Stomach smooth muscle (tissue), 2 donors: ENCODE results near the gene MAP3K21.

ENCODE experiments used
- H3K27ac ChIP-seq: one replicate; pipeline ENCODE4 v1.7.0; 2013; ENCODE audit warnings: mild to moderate bottlenecking, low read length, inconsistent platforms
- H3K27me3 ChIP-seq, 2 donors: one replicate each; pipeline ENCODE4 v1.7.0; 2013; ENCODE audit warnings: low read length in 2 of 2; ENCODE audit not compliant: insufficient read depth in 2 of 2, control insufficient read depth in 1 of 2
- H3K36me3 ChIP-seq, 2 donors: one replicate each; pipeline ENCODE4 v1.7.0; 2013; ENCODE audit warnings: low read length in 2 of 2; ENCODE audit not compliant: control insufficient read depth in 2 of 2, insufficient read depth in 2 of 2
- H3K4me1 ChIP-seq: one replicate; pipeline ENCODE4 v1.7.0; 2013; ENCODE audit warnings: low read length; ENCODE audit not compliant: control insufficient read depth, insufficient read depth
- H3K4me3 ChIP-seq, 2 donors: one replicate each; pipeline ENCODE4 v1.7.0; 2013; ENCODE audit warnings: low read length in 2 of 2
- H3K9ac ChIP-seq, 2 donors: one replicate each; pipeline ENCODE4 v1.7.0; 2013; ENCODE audit warnings: low read length in 2 of 2, mild to moderate bottlenecking in 1 of 2
- H3K9me3 ChIP-seq, 2 donors: one replicate each; pipeline ENCODE4 v1.7.0; 2013; ENCODE audit warnings: low read length in 2 of 2; ENCODE audit not compliant: control insufficient read depth in 2 of 2
- donor health status: healthy.
- donor health status: Pancreatic carcinoma.

Gene MAP3K21

GRCh38 chr1:233390842-233391737 lies 63.6 kb downstream of the MAP3K21 start:
- Histone ChIP-seq H3K9ac (no peak overlapping the region), H3K4me1 (no peaks in the 10 kb centered on the region), H3K36me3 (no peaks in the 10 kb centered on the region), H3K9me3 (no peaks in the 10 kb centered on the region), H3K27ac (no peak overlapping the region), H3K27me3 (peaks cover 2 to 11% of the 10 kb centered on the region in 2 donors), H3K4me3 (no peak overlapping the region)

DNA sequence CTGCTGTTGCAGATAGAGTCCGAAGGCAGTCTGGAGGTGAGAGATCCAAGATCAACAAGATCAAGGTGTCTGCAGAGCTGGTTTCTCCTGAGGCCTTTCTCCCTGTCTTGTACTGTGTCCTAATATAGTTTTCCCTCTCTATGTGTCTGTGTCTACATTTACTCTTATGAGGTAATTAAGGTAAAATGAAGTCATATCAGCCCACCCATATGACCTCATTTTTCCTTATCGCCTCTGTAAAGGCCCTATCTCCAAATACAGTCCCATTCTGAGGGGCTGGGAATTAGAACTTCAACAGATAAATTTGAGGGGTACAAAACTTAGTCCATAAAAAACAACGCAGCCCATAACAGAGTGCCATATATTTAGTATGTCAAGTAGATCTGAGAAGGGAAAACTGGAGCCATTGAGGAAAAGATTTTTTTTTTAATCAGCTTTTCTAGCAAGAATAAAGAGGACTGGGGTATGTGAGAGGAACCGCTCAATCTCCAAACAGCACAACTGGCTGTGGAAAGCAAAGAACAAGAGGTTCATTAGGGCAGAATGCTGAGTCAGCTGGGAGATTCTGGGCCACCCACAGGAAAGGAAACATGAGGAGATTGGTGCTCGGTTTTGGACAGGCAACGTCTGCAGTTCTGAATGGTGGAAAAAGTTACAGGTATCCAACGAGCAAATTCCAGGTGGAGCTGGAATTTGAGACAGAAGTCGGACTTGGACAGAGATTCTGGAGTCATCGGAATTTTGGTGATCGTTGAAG lies 65.7 kb downstream of the MAP3K21 start:
- no peaks in the 10 kb centered on the region for H3K4me1 ChIP-seq
- no peak overlapping the region for H3K4me3 ChIP-seq
- H3K27ac ChIP-seq, result no peak overlapping the region
- H3K9me3 ChIP-seq, result no peaks in the 10 kb centered on the region
- no peak overlapping the region for H3K9ac ChIP-seq
- peaks cover 2 to 11% of the 10 kb centered on the region in 2 donors for H3K27me3 ChIP-seq
- H3K36me3 ChIP-seq, result no peaks in the 10 kb centered on the region

- H3K27me3 ChIP-seq, result peaks cover 2 to 11% of the 10 kb centered on the region in 2 donors
- H3K9me3 ChIP-seq, result no peaks in the 10 kb centered on the region
- no peak overlapping the region for H3K27ac ChIP-seq
- no peak overlapping the region for H3K9ac ChIP-seq
- H3K4me3 ChIP-seq, result no peak overlapping the region
- no peaks in the 10 kb centered on the region for H3K36me3 ChIP-seq
- no peaks in the 10 kb centered on the region for H3K4me1 ChIP-seq
Observed at GRCh38 chr1:233393926-233394680, 66.6 kb downstream of the MAP3K21 start.

- H3K9ac ChIP-seq, result no peak overlapping the region
- no peaks in the 10 kb centered on the region for H3K9me3 ChIP-seq
- peaks cover 2 to 11% of the 10 kb centered on the region in 2 donors for H3K27me3 ChIP-seq
- H3K4me1 ChIP-seq, result no peaks in the 10 kb centered on the region
- H3K4me3 ChIP-seq, result no peak overlapping the region
- no peaks in the 10 kb centered on the region for H3K36me3 ChIP-seq
- no peak overlapping the region for H3K27ac ChIP-seq
Observed at GRCh38 chr1:233394860-233395717, 67.6 kb downstream of the MAP3K21 start.

GRCh38 chr1:233395863-233396646 lies 68.5 kb downstream of the MAP3K21 start:
- Histone ChIP-seq H3K9me3 (no peaks in the 10 kb centered on the region), H3K36me3 (no peaks in the 10 kb centered on the region), H3K4me1 (no peaks in the 10 kb centered on the region), H3K4me3 (no peak overlapping the region), H3K9ac (no peak overlapping the region), H3K27ac (no peak overlapping the region), H3K27me3 (peaks cover 2 to 11% of the 10 kb centered on the region in 2 donors)

DNA sequence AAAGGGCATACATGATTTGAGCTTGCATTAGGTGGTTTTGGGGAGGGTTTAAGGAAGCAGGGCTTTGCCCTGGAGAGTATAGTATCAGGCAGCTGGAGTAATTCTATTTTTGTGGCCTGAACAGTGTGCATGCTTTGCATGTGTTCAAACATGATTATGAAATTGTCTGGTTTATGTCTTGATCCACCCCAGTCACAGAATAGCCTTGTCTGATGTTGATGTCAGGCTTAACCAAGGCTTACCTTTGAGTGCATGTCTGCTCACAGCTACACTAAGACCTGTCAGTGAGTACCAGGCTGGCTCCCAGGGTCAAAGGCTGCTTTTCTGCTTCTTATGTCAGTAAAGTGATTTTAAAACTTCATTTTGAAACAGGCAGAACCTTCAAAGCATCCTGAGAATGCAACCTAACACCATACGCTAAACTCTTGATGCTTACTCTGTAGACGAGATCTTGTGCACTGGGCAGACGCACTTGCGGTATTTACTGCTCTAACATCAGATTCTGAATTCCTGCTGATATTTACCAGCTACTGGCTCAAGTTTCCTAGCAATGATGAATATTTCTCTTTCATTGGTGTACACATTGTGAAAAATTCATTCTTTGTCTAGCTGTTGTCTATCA lies 78.9 kb downstream of the MAP3K21 start:
- no peaks in the 10 kb centered on the region for H3K36me3 ChIP-seq
- H3K27ac ChIP-seq, result no peak overlapping the region
- H3K27me3 ChIP-seq, result no peaks in the 10 kb centered on the region
- no peaks in the 10 kb centered on the region for H3K4me1 ChIP-seq
- H3K9ac ChIP-seq, result no peak overlapping the region
- H3K4me3 ChIP-seq, result no peak overlapping the region
- H3K9me3 ChIP-seq, result no peaks in the 10 kb centered on the region

DNA sequence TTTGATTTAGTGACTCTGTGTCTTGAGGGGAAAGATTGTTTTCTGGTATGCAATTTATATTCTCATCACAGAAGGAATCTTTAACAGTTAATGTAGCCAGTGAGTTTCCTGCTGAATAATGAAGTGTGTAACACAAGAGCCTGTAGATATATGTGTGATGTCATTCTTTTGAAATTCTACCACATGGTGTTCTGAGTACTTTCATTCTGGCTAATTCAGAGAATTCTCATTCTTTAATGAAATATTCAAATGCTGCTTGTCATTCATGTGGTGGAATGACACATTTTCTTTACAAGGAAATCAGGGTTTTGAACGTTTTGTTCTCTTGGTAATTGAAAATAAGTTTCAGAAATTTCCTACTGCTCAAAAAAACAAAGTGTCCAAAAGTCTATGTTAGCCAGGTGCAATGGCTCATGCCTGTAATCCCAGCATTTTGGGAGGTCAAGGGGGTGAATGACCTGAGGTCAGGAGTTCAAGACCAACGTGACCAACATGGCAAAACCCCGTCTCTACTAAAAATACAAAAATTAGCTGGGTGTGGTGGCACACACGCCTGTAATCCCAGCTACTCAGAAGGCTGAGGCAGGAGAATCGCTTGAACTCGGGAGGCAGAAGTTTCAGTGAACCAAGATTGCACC lies 79.6 kb downstream of the MAP3K21 start:
- H3K4me3 ChIP-seq, result no peak overlapping the region
- no peaks in the 10 kb centered on the region for H3K36me3 ChIP-seq
- H3K9ac ChIP-seq, result no peak overlapping the region
- no peak overlapping the region for H3K27ac ChIP-seq
- no peaks in the 10 kb centered on the region for H3K4me1 ChIP-seq
- H3K27me3 ChIP-seq, result no peaks in the 10 kb centered on the region
- no peaks in the 10 kb centered on the region for H3K9me3 ChIP-seq

DNA sequence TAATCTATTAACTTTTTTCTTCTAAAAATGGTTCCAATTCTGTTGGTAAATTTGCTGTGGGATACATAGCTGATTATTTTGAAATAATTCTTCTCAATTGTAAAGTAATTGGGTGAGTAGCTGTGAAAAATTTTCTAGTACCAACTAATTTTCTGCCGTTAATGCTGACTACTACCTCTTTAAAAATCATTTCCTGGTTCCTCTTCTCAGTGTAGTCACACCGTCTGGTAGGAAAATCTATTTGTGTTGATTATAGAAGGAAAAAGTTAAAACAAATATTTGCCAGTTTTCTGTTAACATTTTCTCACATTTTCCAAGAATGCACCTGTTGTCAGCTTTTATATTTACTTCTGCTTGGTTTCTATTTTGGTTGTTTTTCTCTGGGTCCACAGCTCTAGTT lies 82.0 kb downstream of the MAP3K21 start:
- no peaks in the 10 kb centered on the region for H3K9me3 ChIP-seq
- H3K36me3 ChIP-seq, result no peaks in the 10 kb centered on the region
- H3K4me3 ChIP-seq, result no peak overlapping the region
- H3K9ac ChIP-seq, result no peak overlapping the region
- H3K4me1 ChIP-seq, result no peaks in the 10 kb centered on the region
- H3K27ac ChIP-seq, result no peak overlapping the region
- H3K27me3 ChIP-seq, result no peaks in the 10 kb centered on the region

DNA sequence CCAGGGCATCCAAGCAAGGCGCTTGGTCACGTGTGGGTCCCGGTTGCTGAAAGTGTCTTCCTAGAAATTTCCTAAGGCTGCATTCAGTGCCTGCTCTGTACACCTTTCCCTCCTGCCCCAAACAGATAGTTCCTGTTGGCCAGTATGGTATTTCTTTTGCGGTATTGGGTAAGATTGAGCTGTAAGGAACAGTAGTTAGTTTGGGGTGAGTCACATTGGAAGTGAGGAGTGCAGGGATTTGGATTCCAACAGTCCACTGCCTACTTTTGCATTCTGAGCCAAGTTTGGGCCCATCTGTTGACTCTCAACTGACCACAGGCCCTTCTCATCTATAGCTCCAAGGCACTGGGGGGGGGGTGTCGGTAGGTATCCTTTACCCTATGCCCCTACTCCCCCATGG lies 83.4 kb downstream of the MAP3K21 start:
- Histone ChIP-seq H3K27me3 (no peaks in the 10 kb centered on the region), H3K27ac (no peak overlapping the region), H3K9me3 (no peaks in the 10 kb centered on the region), H3K4me3 (no peak overlapping the region), H3K9ac (no peak overlapping the region), H3K36me3 (no peaks in the 10 kb centered on the region), H3K4me1 (no peaks in the 10 kb centered on the region)
